Neural cell (in vitro differentiated cells): ENCODE data around the gene CHST8.

Experiments
- CTCF ChIP-seq: fragments of 450-650 bp; IDR thresholded peaks from 2 replicates; pipeline ENCODE4 v1.5.1; 2014; ENCODE audit warnings: antibody characterized with exemption, mild to moderate bottlenecking, moderate library complexity; ENCODE audit not compliant: poor library complexity, severe bottlenecking
- EZH2 ChIP-seq: fragments of 200-600, 300-800 bp; shearing (Covaris generic), sonication (generic); IDR thresholded peaks from 2 replicates; pipeline ENCODE4 v1.6.1; 2014; ENCODE audit warnings: antibody characterized with exemption, low read length, borderline replicate concordance, mild to moderate bottlenecking; ENCODE audit not compliant: insufficient read depth, poor library complexity, severe bottlenecking
- MXI1 ChIP-seq: fragments of 450-650 bp; conservative IDR thresholded peaks from 2 replicates; pipeline ENCODE4 v1.6.1; 2014; ENCODE audit warnings: antibody characterized with exemption, mild to moderate bottlenecking; ENCODE audit not compliant: poor library complexity, severe bottlenecking
- POLR2AphosphoS5 ChIP-seq: IDR thresholded peaks from 2 replicates; pipeline ENCODE4 v1.6.1; 2012

- no peak for TF ChIP-seq MXI1
- TF ChIP-seq CTCF, result no peak
- TF ChIP-seq EZH2, result no peak
- no peak for TF ChIP-seq POLR2AphosphoS5
Observed at GRCh38 chr19:33676999-33677665, 55.4 kb downstream of the CHST8 start.
